Choroid plexus epithelial cell (primary cell): ENCODE measurements around the gene GLRX.

Source experiments
- DNase-seq: peaks from one replicate; pipeline ENCODE4 v3.0.0-alpha.2; 2010; ENCODE audit warnings: low read depth
- H3K4me3 ChIP-seq: 2 replicates; pipeline ENCODE4 v1.5.1; 2011; ENCODE audit warnings: low read depth, mild to moderate bottlenecking, control low read depth, low read length, moderate library complexity
- TF ChIP-seq, protein P1 (sequence below): conservative IDR thresholded peaks from 2 replicates; pipeline ENCODE4 v1.5.1; 2011; ENCODE audit warnings: low read depth, mild to moderate bottlenecking, control low read depth, inconsistent platforms, low read length, moderate library complexity

GLRX gene

DNA sequence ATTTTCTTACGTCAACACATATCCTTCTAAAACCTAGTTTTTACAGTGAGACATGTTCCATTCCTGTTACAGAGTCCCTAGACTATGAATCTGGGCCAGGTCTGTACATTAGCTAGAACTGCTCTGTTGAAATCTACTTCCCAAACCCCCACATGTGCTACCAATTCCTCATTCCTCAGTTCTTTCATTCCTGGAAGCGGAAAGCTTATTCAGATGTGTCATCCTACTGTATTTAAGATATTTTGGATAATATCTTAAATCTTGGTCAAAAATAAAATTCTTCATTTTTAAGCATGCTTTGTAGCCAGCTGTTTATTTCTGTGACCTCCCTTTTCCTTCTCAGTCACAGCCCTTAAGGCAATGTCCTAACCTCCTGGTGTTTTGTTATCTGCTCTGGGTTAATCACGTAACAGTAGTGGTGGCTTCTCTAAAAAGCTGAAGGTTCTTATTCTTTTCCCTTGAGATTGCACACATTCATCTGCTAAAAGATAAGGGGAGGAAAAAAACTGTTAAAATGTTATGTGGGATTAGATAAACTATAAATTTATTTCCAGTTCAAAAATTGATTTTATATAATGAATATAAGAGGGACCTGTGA, 35.6 kb downstream of the GLRX start:
- DNase-seq = peak; percentile 76
- H3K4me3 ChIP-seq = no peak overlapping the region
- TF ChIP-seq, protein P1, sequence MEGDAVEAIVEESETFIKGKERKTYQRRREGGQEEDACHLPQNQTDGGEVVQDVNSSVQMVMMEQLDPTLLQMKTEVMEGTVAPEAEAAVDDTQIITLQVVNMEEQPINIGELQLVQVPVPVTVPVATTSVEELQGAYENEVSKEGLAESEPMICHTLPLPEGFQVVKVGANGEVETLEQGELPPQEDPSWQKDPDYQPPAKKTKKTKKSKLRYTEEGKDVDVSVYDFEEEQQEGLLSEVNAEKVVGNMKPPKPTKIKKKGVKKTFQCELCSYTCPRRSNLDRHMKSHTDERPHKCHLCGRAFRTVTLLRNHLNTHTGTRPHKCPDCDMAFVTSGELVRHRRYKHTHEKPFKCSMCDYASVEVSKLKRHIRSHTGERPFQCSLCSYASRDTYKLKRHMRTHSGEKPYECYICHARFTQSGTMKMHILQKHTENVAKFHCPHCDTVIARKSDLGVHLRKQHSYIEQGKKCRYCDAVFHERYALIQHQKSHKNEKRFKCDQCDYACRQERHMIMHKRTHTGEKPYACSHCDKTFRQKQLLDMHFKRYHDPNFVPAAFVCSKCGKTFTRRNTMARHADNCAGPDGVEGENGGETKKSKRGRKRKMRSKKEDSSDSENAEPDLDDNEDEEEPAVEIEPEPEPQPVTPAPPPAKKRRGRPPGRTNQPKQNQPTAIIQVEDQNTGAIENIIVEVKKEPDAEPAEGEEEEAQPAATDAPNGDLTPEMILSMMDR = no peak

DNA sequence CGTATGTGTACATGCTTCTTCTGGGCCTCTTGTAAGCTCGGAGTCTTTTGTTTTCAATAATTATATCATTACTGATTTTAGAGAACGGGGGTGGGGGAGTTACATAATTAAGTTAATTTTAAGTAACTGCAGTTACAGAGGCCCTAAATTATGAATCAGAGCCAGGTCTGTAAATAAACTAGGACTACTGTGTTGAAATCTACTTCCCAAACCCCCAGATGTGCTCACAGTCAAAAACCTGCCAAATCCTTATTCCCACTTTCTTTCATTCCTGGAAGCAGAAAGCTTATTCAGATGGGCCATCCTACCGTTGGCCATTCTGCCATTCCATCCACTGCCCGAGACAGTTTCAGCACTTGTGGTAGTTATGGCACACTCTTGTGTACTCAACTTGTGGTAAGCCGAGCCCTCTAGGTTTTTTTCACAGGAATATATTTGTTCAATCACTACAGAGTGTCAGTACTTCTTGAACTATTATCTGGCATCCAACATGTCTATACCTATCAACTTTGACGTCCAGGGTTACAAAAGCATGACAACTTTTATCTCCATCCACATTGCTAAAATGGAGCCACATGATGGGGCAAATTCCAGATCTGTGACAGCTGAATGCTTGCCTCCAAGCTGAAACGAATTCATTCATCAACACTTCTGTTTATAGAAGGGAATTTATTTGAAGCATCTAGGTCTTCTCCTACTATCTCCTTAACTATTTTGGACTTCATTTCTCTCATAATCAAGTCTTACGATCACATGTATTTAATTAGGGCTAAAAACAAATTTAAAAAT, 37.8 kb downstream of the GLRX start:
- TF ChIP-seq, protein P1 = no peak
- no peak for DNase-seq
- H3K4me3 ChIP-seq = no peak overlapping the region

DNA sequence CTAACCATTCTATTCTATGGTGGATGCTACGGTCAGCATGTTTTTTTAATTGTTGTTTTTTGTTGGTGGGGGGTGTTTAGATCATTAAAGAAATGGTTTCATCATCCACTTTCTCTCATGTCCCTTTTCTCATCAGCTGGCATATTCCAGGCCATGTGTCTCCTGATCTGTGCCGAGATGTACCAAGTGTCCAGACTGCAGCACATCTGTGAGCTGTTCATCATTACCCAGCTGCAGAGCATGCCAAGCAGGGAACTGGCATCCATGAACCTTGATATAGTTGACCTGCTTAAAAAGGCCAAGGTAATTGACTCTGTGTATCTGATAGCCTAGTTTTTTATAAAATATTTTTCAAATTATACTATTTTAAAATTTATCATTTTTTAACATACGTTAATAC, 38.9 kb downstream of the GLRX start:
- TF ChIP-seq, protein P1 = no peak
- no peak for DNase-seq
- no peak overlapping the region for H3K4me3 ChIP-seq

DNA sequence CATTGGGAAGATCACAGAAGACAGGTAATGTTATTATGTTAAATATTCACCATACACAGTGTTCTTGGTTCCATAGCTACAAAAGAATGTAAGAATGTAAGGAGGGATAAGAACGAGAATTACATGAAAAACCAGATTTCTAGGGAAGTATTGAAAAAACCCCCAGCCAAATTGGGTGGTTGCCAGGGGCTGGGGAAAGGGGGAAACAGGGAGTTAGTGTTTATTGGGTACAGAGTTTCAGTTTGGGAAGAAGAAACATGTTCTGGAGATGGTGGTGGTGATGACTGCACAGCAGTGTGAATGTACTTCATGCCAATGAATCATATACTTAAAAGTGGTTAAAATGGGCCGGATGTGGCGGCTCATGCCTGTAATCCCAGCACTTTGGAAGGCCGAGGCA, 40.3 kb downstream of the GLRX start:
- TF ChIP-seq, protein P1 = no peak
- no peak for DNase-seq
- no peak overlapping the region for H3K4me3 ChIP-seq

DNA sequence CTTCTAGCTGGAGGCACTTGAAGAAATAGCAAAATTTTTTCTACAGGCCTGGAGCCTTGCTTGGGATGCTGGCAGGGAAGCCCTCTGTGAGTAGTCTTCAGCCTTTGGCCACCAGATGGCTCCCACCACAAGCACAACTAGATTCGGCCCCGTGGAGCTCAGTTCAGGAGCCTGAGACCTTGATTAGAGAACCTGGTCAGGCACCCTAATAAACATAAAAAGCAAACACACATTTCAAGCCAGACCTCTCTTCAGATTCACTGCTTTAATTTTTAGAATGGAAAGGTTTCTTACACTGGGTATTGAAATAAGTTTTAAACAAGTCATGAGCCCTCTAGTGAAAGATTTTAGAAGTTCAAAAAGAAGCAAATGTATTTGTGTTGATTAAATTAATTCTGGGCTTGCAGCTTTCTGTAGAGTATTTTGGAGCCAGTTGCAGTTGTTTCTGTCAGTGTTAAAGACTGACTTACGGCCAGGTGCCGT, 41.4 kb downstream of the GLRX start:
- TF ChIP-seq, protein P1 = peak; percentile 91
- DNase-seq = peak; percentile 92

DNA sequence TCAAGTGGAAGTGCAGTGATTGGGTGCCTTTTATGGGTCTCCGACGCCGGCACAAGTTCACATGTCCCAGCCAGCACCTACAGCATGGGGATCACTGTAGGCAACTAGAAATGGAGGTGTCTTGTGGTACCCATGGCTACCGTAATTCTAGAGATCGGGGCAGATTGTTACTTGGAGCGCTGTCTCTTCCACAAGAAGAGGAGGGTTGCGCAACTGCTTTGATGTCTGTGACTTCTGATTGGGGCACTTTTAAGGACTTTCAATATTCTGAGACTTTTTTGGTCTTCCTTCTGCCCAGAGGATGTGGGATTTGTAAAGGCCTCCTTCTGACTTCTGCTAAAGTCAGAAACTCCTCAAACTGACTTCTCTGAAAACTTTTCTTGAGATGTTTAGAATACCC, 41.9 kb downstream of the GLRX start:
- H3K4me3 ChIP-seq = no peak overlapping the region
- peak; percentile 24 for DNase-seq
- TF ChIP-seq, protein P1 = no peak

More for the DNA sequence above, 41.4 kb downstream of the GLRX start:
- no peak overlapping the region for H3K4me3 ChIP-seq
